Measurements from ENCODE around the gene NR1I3. TPM values are rescaled to one million over a fixed set of nuclear protein-coding genes. Genes with fewer than 3 reads are reported as not detected.

Gene NR1I3
- total RNA-seq, 2 donors from 2014 or later, result not detected

DNA sequence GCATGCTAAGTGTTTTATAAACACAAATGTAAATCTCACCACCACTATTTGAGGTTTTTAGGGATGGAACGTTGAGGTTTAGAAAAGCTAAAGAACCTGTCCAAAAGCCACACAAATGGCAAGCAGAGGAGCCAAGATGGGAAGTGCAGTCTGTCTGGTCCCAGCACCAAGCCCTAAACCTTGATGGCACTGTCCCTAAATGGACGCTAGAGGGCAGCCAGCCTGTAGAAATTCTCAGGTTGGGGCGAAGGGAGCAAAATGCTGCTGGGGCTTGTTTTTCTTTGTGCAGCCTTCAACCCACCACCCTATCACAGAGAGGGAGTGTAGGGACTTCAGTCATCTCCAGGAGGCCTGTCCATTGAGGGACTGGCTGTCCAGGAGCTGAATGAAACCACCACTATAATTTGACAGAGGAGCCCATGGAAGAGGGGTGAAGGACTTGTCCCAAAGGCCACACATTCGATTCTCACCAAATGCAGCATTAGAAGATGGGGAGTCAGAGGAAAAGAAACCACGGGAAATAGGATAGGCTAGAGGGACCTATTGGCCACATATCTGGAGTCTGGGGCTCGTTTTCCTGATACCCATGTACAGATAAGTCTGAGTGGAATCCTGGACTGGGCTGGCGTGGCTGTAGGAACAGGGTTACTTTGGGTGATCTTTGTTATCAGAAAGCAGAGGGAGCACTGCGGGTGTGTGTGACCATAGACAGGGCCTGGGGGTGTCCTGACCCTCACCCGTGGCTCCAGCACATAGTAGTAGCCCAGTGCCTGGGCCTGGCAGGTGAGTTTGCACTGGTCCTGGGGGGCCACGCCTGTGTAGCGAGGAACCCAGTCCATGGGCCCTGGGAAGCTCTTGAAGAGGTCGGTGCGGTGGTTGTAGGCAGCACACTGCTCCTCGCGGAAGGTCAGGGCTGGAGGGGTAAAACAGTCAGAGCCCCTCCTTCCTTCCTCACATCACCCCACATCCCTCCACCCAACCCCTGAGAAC is 45.2 kb downstream of the NR1I3 start:
- Histone ChIP-seq H3K27ac (no peak overlapping the region), H3K27me3 (no peaks in the 10 kb centered on the region), H3K9me3 (no peaks in the 10 kb centered on the region), H3K36me3 (replicated peaks in 1 of 2; ENCODE audit: insufficient read depth in 1 of 2, low read depth in 2 of 2) (no peaks in the 10 kb centered on the region), H3K4me3 (no peak overlapping the region), H3K4me1 (no peaks in the 10 kb centered on the region)
- TF ChIP-seq POLR2A (IDR thresholded peaks at IDR 0.05), result no peak
- peak; percentile 71 to 90 (median 79) for TF ChIP-seq CTCF (IDR thresholded peaks at IDR 0.05)
- DNase-seq (peak; percentile 63 to 76 (median 70)), ATAC-seq (peak; percentile 77)
- 41 to 45% methylated on average over 15 of the region's 15 CpGs for WGBS, 2 donors
- intact Hi-C loops (cut with DNase I), result no loop called here

- Histone ChIP-seq H3K36me3 (replicated peaks in 1 of 2; ENCODE audit: insufficient read depth in 1 of 2, low read depth in 2 of 2) (no peaks in the 10 kb centered on the region), H3K4me3 (no peak overlapping the region), H3K4me1 (no peaks in the 10 kb centered on the region), H3K27ac (no peak overlapping the region), H3K9me3 (no peaks in the 10 kb centered on the region), H3K27me3 (no peaks in the 10 kb centered on the region)
- no peak for TF ChIP-seq CTCF (IDR thresholded peaks at IDR 0.05)
- 33 to 42% methylated on average over 8 of the region's 8 CpGs for WGBS, 2 donors
- no peak for DNase-seq
- intact Hi-C loops (cut with DNase I), result no loop called here
- ATAC-seq, result no peak
Observed at GRCh38 chr1:161191971-161192370, 46.0 kb downstream of the NR1I3 start.

GRCh38 chr1:161190962-161191521 is 47.0 kb downstream of the NR1I3 start:
- no peak for ATAC-seq
- H3K9me3 ChIP-seq, result no peaks in the 10 kb centered on the region
- no peak overlapping the region for H3K4me3 ChIP-seq
- intact Hi-C loops (cut with DNase I), result no loop called here
- no peak for DNase-seq
- WGBS, 2 donors, result 50% methylated on average over 22 of the region's 22 CpGs; no CpG with 5 or more reads in 1 of the 2 donors
- no peaks in the 10 kb centered on the region for H3K4me1 ChIP-seq
- no peaks in the 10 kb centered on the region for H3K36me3 ChIP-seq (replicated peaks in 1 of 2; ENCODE audit: insufficient read depth in 1 of 2, low read depth in 2 of 2)
- no peak overlapping the region for H3K27ac ChIP-seq
- no peaks in the 10 kb centered on the region for H3K27me3 ChIP-seq
- TF ChIP-seq POLR2A (IDR thresholded peaks at IDR 0.05) (no peak), CTCF (IDR thresholded peaks at IDR 0.05) (no peak)

DNA sequence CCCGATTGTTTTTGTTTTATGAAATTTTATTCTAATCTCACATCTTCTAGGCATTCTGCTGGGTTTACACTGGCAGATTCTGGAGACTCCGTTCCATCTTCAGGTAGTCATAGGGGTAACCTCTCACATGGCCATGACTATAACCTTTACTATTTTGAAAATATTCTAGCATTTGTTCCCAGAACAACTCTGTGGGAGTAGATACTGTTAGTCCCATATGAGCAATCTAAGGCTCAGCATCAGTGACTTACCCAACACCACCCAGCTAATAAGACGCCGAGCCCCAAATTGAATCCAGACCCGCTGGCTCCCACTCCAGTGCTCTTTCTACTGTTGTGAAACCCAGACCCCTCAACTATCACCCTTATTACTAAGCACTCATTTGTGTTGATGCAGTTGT is 49.0 kb downstream of the NR1I3 start:
- 74 to 86% methylated on average over 5 of the region's 5 CpGs for WGBS, 2 donors
- ATAC-seq, result no peak
- Histone ChIP-seq H3K9me3 (no peaks in the 10 kb centered on the region), H3K27me3 (no peaks in the 10 kb centered on the region), H3K27ac (no peak overlapping the region), H3K4me1 (no peaks in the 10 kb centered on the region), H3K36me3 (replicated peaks in 1 of 2; ENCODE audit: insufficient read depth in 1 of 2, low read depth in 2 of 2) (no peaks in the 10 kb centered on the region), H3K4me3 (no peak overlapping the region)
- intact Hi-C loops (cut with DNase I), result no loop called here
- TF ChIP-seq CTCF (IDR thresholded peaks at IDR 0.05) (no peak), POLR2A (IDR thresholded peaks at IDR 0.05) (no peak)
- DNase-seq, result no peak
